GM10266 (cell line): ENCODE results near the gene MORC1.

Source experiments
- DNase-seq: peaks from one replicate; pipeline ENCODE4 v3.0.0; 2012; ENCODE audit errors: extremely low spot score
- CTCF ChIP-seq: IDR thresholded peaks from 2 replicates; pipeline ENCODE4 v1.5.1; 2012; ENCODE audit warnings: mild to moderate bottlenecking, low read depth; ENCODE audit not compliant: control insufficient read depth, insufficient read depth; ENCODE audit errors: missing control alignments

The MORC1 gene

GRCh38 chr3:108951820-108952501 is 166.0 kb downstream of the MORC1 start:
- no peak for TF ChIP-seq CTCF
- DNase-seq: no peak

- no peak for DNase-seq
- no peak for TF ChIP-seq CTCF
Measured at GRCh38 chr3:108947855-108948254, 170.1 kb downstream of the MORC1 start.

GRCh38 chr3:108946292-108947285 is 171.3 kb downstream of the MORC1 start:
- DNase-seq: no peak
- TF ChIP-seq CTCF: no peak

GRCh38 chr3:108940568-108941263 is 177.2 kb downstream of the MORC1 start:
- no peak for TF ChIP-seq CTCF
- DNase-seq: no peak

GRCh38 chr3:108940166-108940565 is 177.8 kb downstream of the MORC1 start:
- TF ChIP-seq CTCF: no peak
- no peak for DNase-seq

GRCh38 chr3:108936924-108937689 is 180.8 kb downstream of the MORC1 start:
- no peak for TF ChIP-seq CTCF
- no peak for DNase-seq
